Body of pancreas (tissue), 4 donors: ENCODE results near the gene GAGE12H.
"Not testable (repeated sequence)": the region's sequence is repeated elsewhere in the genome, so short reads cannot be mapped to it uniquely, and the experiment has no call there.

Source experiments
- POLR2A ChIP-seq, 3 donors: fragments of 450-650 bp; IDR thresholded peaks; one replicate each; pipeline ENCODE4 v1.6.1; 2016; ENCODE audit warnings: antibody characterized with exemption in 3 of 3, mild to moderate bottlenecking in 2 of 3
- TF ChIP-seq, protein P1 (sequence below), 7 experiments: fragments of 450-650 bp in 4 of 7; fragments of 200-600 bp in 3 of 7; sonication (generic) in 3 of 7; IDR thresholded peaks; one replicate each; pipeline ENCODE4 v1.5.1; 2016 to 2019; ENCODE audit warnings: antibody characterized with exemption in 7 of 7

DNA sequence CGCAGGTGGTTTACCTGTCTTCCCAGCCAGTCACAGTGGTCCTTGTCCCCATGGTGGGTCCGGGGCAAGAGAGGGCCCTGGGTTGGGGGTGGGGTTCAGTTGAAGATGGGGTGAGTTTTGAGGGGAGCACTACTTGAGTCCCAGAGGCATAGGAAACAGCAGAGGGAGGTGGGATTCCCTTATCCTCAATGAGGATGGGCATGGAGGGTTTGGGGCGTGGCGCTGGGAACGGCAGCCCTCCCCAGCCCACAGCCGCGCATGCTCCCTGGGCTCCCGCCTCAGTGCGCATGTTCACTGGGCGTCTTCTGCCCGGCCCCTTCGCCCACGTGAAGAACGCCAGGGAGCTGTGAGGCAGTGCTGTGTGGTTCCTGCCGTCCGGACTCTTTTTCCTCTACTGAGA, 19.0 kb downstream of the GAGE12H start, which contains the start of gene GAGE1:
- TF ChIP-seq, protein P1, sequence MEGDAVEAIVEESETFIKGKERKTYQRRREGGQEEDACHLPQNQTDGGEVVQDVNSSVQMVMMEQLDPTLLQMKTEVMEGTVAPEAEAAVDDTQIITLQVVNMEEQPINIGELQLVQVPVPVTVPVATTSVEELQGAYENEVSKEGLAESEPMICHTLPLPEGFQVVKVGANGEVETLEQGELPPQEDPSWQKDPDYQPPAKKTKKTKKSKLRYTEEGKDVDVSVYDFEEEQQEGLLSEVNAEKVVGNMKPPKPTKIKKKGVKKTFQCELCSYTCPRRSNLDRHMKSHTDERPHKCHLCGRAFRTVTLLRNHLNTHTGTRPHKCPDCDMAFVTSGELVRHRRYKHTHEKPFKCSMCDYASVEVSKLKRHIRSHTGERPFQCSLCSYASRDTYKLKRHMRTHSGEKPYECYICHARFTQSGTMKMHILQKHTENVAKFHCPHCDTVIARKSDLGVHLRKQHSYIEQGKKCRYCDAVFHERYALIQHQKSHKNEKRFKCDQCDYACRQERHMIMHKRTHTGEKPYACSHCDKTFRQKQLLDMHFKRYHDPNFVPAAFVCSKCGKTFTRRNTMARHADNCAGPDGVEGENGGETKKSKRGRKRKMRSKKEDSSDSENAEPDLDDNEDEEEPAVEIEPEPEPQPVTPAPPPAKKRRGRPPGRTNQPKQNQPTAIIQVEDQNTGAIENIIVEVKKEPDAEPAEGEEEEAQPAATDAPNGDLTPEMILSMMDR (IDR thresholded peaks at IDR 0.05), result not testable (repeated sequence)
- not testable (repeated sequence) for TF ChIP-seq POLR2A (IDR thresholded peaks at IDR 0.05)
